GF-D8 (cell line): ENCODE data around the gene DLG3.
"Not testable (repeated sequence)": the region's sequence is repeated elsewhere in the genome, so short reads cannot be mapped to it uniquely, and the experiment has no call there.

ENCODE experiments used
- DNase-seq: peaks from one replicate; lab custom pipeline; 2025; lab: John Stamatoyannopoulos, UW

DLG3 gene

GRCh38 chrX:70476934-70477733, 32.5 kb downstream of the DLG3 start:
- no peak for DNase-seq

GRCh38 chrX:70477734-70478075, 33.1 kb downstream of the DLG3 start:
- DNase-seq = no peak

- DNase-seq = no peak
Observed at GRCh38 chrX:70478526-70479245, 34.1 kb downstream of the DLG3 start.

GRCh38 chrX:70479247-70479921, 34.7 kb downstream of the DLG3 start:
- no peak for DNase-seq

- no peak for DNase-seq
Observed at GRCh38 chrX:70479922-70480659, 35.5 kb downstream of the DLG3 start.

- DNase-seq = no peak
Observed at GRCh38 chrX:70480660-70481018, 36.0 kb downstream of the DLG3 start.

GRCh38 chrX:70481471-70482270, 37.0 kb downstream of the DLG3 start:
- DNase-seq = no peak

- DNase-seq = no peak
Observed at GRCh38 chrX:70482300-70482699, 37.7 kb downstream of the DLG3 start.

GRCh38 chrX:70485466-70485865, 40.8 kb downstream of the DLG3 start:
- no peak for DNase-seq

- no peak for DNase-seq
Observed at GRCh38 chrX:70488856-70489255, 44.2 kb downstream of the DLG3 start.

GRCh38 chrX:70494441-70494840, 49.8 kb downstream of the DLG3 start:
- DNase-seq = no peak

GRCh38 chrX:70496491-70496890, 51.9 kb downstream of the DLG3 start:
- no peak for DNase-seq

- DNase-seq = no peak
Observed at GRCh38 chrX:70497026-70497425, 52.4 kb downstream of the DLG3 start.

- no peak for DNase-seq
Observed at GRCh38 chrX:70498129-70498528, 53.5 kb downstream of the DLG3 start.

- no peak for DNase-seq
Observed at GRCh38 chrX:70500826-70501225, 56.2 kb downstream of the DLG3 start.

- no peak for DNase-seq
Observed at GRCh38 chrX:70504772-70505450, 60.3 kb downstream of the DLG3 start.

- DNase-seq = no peak
Observed at GRCh38 chrX:70505451-70505841, 60.8 kb downstream of the DLG3 start.

- DNase-seq = no peak
Observed at GRCh38 chrX:70508296-70508911, 63.8 kb downstream of the DLG3 start.

- DNase-seq = no peak
Observed at GRCh38 chrX:70509078-70509477, 64.4 kb downstream of the DLG3 start.

- DNase-seq = not testable (repeated sequence)
Observed at GRCh38 chrX:70515270-70515669, 70.6 kb downstream of the DLG3 start.

- DNase-seq = not testable (repeated sequence)
Observed at GRCh38 chrX:70515692-70516091, 71.1 kb downstream of the DLG3 start.
